NCI-H460 (cell line): ENCODE measurements around the gene SLC46A3. TPM values are rescaled to one million over a fixed set of nuclear protein-coding genes. Genes with fewer than 3 reads are reported as not detected.
A peak's percentile ranks its signal among the peaks of the same experiment; 100 is the strongest.
"Not testable (repeated sequence)": the region's sequence is repeated elsewhere in the genome, so short reads cannot be mapped to it uniquely, and the experiment has no call there.

Experiments used
- DNase-seq: peaks from one replicate; pipeline ENCODE4 v3.0.0-alpha.2; 2016; ENCODE audit warnings: low read depth; ENCODE audit errors: extremely low read depth
- polyA plus RNA-seq: library from polyadenylated mRNA; depleted of rRNA; stranded (reverse); fragments of >200 nt; gene quantifications from 2 replicates; pipeline ENCODE4 v1.2.3, GENCODE V29; 2014; cell fraction: nucleus; rRNA removed
- total RNA-seq: library from RNA; depleted of rRNA; stranded (reverse); fragments of >200 nt; shearing (Covaris generic); gene quantifications from 2 replicates; pipeline ENCODE4 v1.2.3, GENCODE V29; 2014; rRNA removed

SLC46A3 gene
- 4.2 and 5.0 TPM in 2 replicates for total RNA-seq
- 5.5 and 6.1 TPM in 2 replicates for polyA plus RNA-seq

DNA sequence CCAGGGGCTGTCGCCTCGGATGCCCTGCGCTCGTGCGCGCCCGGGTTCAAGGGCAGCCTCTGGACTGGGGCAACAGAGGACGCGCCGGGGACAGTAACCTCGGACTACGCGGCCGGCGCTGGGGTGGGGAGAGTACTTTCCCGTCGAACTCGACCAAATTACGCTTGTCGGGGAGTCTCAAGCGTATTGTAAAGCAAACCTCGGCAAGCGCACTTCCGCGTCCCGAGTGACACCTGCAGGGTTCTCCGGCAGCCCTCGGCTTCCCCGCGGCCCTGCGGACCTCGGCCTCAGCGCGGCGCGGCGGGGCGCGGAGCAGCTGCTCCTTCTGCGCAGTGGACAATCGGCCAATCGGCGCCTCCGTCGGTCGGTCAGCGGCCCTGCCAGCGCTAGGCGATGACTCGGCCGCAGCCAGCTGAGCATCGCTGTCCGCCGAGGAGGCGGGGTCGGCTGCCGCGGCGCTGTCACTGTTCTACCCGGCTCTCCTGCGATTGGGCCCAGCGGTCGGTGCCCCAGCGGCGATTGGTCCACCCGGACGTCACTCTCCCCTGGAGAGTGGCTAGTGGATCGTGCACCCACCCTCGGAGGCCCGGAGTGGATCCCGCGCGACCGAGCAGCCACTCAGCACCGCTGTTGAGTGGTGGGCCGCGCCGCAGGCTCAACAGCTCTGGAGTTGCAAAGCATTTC, at the start of gene SLC46A3:
Gene SLC46A3, minus strand, starts transcription at position 428 of the 684 bp plus-strand sequence. CDS start 972 bp downstream, outside the sequence.
- peak; percentile 89 for DNase-seq

GRCh38 chr13:28763887-28764286, 45.1 kb upstream of the SLC46A3 start:
- DNase-seq, result no peak

DNA sequence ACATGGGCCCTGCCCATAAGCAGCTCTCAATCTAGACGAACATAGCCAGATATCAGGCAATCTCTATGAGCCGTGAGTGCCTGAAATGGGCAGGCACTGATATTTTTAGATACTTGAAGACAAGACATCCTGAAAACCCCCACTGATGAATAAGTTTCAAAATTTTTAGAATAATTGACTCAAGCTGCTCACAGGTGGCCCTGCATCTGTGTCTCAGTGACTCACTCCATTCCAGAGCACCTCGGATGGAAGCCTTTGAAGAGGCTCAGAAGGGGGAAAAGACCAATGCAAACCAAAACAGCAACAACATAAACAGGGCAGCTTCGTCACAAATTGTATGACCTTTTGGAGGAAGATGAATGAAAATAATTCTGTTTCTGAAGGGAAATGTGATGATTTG, 42.8 kb upstream of the SLC46A3 start:
- no peak for DNase-seq

GRCh38 chr13:28755546-28755870, 36.7 kb upstream of the SLC46A3 start:
- no peak for DNase-seq

GRCh38 chr13:28754698-28755545, 36.2 kb upstream of the SLC46A3 start:
- DNase-seq, result no peak

DNA sequence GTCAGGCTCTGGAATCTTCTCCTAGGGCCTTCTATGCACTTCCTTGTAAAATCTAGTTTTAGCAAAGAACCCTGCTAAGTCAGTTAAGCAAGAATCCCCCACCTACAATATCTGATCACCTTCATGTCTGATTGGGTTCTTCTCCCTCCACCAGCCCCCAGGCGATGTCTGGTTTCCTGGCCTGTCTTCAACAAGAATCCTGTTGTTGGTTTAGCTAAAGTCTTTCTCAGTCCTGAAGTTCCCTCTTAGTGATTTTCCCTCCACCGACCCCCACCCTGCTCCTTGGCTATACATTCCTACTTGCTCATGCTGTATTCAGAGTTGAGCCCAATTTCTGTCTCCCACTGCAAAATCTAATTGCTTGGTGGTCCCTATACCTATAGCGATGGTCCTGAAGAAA, 35.2 kb upstream of the SLC46A3 start:
- DNase-seq, result no peak

GRCh38 chr13:28753208-28753892, 34.6 kb upstream of the SLC46A3 start:
- DNase-seq, result peak; percentile 91

- DNase-seq, result no peak
Measured at GRCh38 chr13:28751175-28751960, 32.6 kb upstream of the SLC46A3 start.

GRCh38 chr13:28750187-28751045, 31.6 kb upstream of the SLC46A3 start:
- no peak for DNase-seq

DNA sequence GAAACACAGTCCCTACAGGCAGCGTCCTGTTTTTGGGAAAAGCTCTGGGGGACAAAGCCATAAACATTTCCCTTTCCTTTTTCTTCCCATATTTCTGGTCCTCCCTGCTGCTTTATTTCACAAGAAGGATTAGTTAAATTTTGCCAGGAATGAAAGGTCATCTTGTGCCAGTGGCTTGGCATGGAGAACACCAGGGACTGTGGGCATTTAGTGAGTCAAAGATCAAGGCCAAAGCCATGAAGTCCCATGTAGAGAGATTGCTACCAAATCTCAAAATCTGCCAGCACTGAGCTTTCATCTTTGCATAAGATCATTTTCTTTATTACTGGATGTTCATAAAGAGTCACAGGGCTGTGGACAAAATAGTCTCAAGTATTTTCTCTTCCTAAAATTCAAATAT, 29.1 kb upstream of the SLC46A3 start:
- DNase-seq, result no peak

DNA sequence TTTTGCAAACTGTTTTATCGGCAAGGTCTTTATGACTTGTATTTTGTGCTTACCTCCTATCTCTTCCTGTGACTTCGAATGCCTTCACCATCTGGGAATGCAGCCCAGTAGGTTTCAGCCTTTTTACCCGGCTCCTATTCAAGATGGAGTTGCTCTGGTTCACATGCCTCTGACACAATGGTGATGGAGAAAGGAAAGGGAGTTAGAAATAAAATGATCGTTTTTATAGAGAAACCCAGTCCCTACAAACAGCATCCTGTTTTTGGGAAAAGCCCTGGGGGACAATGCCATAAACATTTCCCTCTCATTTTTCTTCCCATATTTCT, 27.5 kb upstream of the SLC46A3 start:
- DNase-seq, result no peak

GRCh38 chr13:28744656-28745055, 25.9 kb upstream of the SLC46A3 start:
- DNase-seq, result no peak

DNA sequence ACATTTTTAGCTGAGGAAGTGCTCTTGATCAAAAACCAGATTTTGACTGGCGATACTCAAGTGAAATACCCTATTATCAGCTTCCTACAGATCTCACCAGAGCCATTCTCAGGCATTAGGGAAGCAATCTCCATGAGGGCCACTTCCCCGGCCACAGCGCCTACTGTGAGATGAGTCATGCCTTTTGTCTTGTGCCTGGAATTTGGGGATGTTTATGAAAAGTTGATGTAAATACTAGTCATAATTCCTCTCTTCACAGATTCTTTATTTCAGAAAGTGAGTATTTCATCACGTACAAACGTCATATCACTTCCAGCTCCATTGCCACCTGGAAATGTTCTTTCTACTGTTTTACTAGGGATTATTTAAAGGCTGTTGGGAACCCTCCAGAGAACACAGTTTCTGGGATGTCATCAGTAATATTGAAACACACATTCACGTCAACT, 25.3 kb upstream of the SLC46A3 start:
- no peak for DNase-seq

DNA sequence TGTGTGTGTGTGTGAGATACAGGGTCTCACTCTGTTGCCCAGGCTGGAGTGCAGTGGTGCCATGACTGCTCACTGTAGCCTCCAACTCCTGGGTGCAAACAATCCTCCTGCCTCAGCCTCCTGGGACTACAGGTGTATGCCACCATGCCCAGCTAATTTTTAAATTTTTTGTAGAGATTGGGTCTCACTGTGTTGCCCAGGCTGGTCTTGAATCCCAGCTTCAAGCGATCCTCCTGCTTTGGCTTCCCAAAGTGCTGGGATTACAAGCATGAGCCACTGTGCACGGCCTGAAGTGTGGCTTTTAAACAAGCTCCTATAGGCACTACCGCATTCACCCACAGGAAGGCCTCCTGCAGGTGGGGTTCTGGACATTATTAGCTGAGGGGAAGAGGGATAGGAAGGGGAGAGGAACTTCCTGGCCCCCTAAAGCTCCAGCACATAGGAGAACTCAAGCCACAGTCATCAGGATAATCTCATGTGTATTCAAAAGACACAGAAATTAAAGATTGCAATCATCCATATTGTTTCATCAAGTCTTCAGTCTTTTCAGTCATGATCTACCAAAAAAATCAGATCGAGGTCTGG, 24.8 kb upstream of the SLC46A3 start:
- DNase-seq, result no peak

DNA sequence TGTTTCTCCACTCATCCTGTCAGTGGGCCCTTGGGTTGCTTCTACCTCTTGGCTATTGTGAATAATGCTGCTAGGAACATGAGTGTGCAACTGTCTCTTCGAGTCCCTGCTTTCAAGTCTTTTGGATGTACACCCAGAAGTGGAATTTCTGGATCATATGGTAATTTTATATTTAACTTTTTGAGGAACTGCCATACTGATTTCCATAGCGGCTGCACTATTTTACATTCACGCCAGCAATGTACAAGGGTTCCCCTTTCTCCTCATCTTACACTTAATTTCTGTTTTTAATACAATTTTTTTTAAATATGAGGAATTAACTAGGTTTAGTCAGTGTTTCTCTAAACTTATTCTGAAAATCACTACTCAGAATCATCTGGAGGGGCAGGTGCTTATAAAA, 24.2 kb upstream of the SLC46A3 start:
- DNase-seq, result no peak

DNA sequence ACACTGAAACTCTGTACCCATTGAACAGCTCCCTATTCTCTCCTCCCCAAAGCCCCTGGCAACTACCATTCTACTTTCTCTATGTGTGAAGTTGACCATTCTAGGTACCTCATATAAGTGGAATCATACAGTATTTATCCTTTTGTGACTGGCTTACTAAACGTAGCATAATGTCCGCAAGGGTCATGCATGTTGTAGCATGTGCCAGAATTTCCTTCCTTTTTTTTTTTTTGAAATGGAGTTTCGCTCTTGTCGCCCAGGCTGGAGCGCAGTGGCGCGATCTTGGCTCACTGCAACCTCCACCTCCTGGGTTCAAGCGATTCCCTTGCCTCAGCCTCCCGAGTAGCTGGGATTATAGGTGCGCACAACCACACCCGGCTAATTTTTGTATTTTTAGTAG, 23.7 kb upstream of the SLC46A3 start:
- not testable (repeated sequence) for DNase-seq

GRCh38 chr13:28741084-28741491, 22.3 kb upstream of the SLC46A3 start:
- DNase-seq, result no peak

- DNase-seq, result no peak
Measured at GRCh38 chr13:28739376-28739775, 20.6 kb upstream of the SLC46A3 start.

GRCh38 chr13:28735481-28736029, 16.8 kb upstream of the SLC46A3 start:
- no peak for DNase-seq
